HepG2 (cell line): ENCODE results near the gene SLFN12.

ENCODE experiments used
- BHLHE40 ChIP-seq: IDR thresholded peaks from 2 replicates; pipeline ENCODE4 v1.6.1; 2011; ENCODE audit warnings: low read length, improper control_type of control experiment
- CTCF ChIP-seq: sonication (generic); formaldehyde crosslinking; IDR thresholded peaks from 2 replicates; pipeline ENCODE4 v1.5.0; 2020; ENCODE audit warnings: mild to moderate bottlenecking, missing genetic modification reagents, moderate library complexity
- MED1 ChIP-seq: sonication (generic); formaldehyde crosslinking; IDR thresholded peaks from 2 replicates; pipeline ENCODE4 v1.4.0; 2020; ENCODE audit warnings: missing genetic modification reagents
- RAD51 ChIP-seq: fragments of 450-650 bp; IDR thresholded peaks from 2 replicates; pipeline ENCODE4 v1.6.1; 2016; ENCODE audit warnings: borderline replicate concordance
- RERE ChIP-seq: IDR thresholded peaks from 2 replicates; pipeline ENCODE4 v1.6.1; 2016; ENCODE audit warnings: low read depth, missing genetic modification reagents, missing compliant biosample characterization
- SRF ChIP-seq: IDR thresholded peaks from 2 replicates; pipeline ENCODE4 v1.6.1; 2011; ENCODE audit warnings: mild to moderate bottlenecking, low read depth, low read length, moderate library complexity
- ZFP1 ChIP-seq: IDR thresholded peaks from 2 replicates; pipeline ENCODE4 v1.6.1; 2016
- ZFP62 ChIP-seq: sonication (generic); formaldehyde crosslinking; IDR thresholded peaks from 2 replicates; pipeline ENCODE4 v1.4.0; 2020; ENCODE audit warnings: missing genetic modification reagents
- ZNF44 ChIP-seq: sonication (generic); formaldehyde crosslinking; IDR thresholded peaks from 2 replicates; pipeline ENCODE4 v1.5.1; 2020; ENCODE audit warnings: mild to moderate bottlenecking, missing genetic modification reagents
- ZNF512B ChIP-seq: sonication (generic); formaldehyde crosslinking; IDR thresholded peaks from 2 replicates; pipeline ENCODE4 v1.5.1; 2020; ENCODE audit warnings: missing genetic modification reagents, mild to moderate bottlenecking, borderline replicate concordance
- ZNF572 ChIP-seq: sonication (generic); formaldehyde crosslinking; IDR thresholded peaks from 2 replicates; pipeline ENCODE4 v1.5.1; 2020; ENCODE audit warnings: mild to moderate bottlenecking, missing genetic modification reagents
- TF ChIP-seq, protein P1 (sequence below): sonication (generic); formaldehyde crosslinking; IDR thresholded peaks from 2 replicates; pipeline ENCODE4 v1.4.0; 2020; ENCODE audit warnings: low read depth, mild to moderate bottlenecking, missing genetic modification reagents
- TF ChIP-seq, protein P2 (sequence below): sonication (generic); formaldehyde crosslinking; conservative IDR thresholded peaks from 2 replicates; pipeline ENCODE4 v1.8.0; 2022; ENCODE audit warnings: mild to moderate bottlenecking, moderate library complexity, missing genetic modification reagents

DNA sequence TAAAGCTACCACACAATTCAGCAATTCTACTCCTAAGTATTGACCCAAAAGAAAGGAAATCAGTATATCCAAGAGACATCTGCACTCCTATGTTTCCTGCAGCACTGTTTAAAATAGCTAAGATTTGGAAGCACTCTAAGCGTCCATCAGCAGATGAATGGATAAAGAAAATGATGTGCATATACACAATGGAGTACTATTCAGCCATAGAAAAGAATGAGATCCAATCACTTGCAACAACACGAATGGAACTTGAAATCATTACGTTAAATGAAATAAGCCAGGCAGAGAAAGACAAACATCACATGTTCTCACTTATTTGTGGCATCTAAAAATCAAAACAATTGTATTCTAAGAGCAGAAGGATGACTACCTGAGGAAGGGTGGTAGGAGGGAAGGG, 60.4 kb downstream of the SLFN12 start:
- no peak for TF ChIP-seq SRF
- no peak for TF ChIP-seq RERE (CRISPR knock-in tag)
- no peak for TF ChIP-seq BHLHE40
- no peak for TF ChIP-seq MED1
- TF ChIP-seq, protein P1, sequence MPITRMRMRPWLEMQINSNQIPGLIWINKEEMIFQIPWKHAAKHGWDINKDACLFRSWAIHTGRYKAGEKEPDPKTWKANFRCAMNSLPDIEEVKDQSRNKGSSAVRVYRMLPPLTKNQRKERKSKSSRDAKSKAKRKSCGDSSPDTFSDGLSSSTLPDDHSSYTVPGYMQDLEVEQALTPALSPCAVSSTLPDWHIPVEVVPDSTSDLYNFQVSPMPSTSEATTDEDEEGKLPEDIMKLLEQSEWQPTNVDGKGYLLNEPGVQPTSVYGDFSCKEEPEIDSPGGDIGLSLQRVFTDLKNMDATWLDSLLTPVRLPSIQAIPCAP (CRISPR knock-in tag): no peak
- no peak for TF ChIP-seq RAD51
- TF ChIP-seq ZNF572 (CRISPR knock-in tag): no peak
- TF ChIP-seq ZFP62 (CRISPR knock-in tag): no peak
- TF ChIP-seq CTCF (CRISPR knock-in tag): no peak
- TF ChIP-seq ZNF512B (CRISPR knock-in tag): no peak
- TF ChIP-seq, protein P2, sequence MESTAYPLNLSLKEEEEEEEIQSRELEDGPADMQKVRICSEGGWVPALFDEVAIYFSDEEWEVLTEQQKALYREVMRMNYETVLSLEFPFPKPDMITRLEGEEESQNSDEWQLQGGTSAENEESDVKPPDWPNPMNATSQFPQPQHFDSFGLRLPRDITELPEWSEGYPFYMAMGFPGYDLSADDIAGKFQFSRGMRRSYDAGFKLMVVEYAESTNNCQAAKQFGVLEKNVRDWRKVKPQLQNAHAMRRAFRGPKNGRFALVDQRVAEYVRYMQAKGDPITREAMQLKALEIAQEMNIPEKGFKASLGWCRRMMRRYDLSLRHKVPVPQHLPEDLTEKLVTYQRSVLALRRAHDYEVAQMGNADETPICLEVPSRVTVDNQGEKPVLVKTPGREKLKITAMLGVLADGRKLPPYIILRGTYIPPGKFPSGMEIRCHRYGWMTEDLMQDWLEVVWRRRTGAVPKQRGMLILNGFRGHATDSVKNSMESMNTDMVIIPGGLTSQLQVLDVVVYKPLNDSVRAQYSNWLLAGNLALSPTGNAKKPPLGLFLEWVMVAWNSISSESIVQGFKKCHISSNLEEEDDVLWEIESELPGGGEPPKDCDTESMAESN (CRISPR knock-in tag): no peak
- TF ChIP-seq ZFP1 (CRISPR knock-in tag): no peak
- TF ChIP-seq ZNF44 (CRISPR knock-in tag): no peak
